ENCODE results near the gene CNIH4. TPM values are rescaled to one million over a fixed set of nuclear protein-coding genes. Genes with fewer than 3 reads are reported as not detected.

The CNIH4 gene
- total and polyA plus RNA-seq, 2 of the 4 experiments (the other 2 are of a cell fraction): 29.7 to 73.1 TPM

- dilution Hi-C loops (cut with HindIII; ENCODE audit: low sequenced_read_pairs, unreplicated experiment): no loop called here
- TF ChIP-seq RFX5 (IDR thresholded peaks at IDR 0.05; ENCODE audit: low read depth, low read length): no peak
- no peak for TF ChIP-seq MAFK (IDR thresholded peaks at IDR 0.05; ENCODE audit: low read depth, low read length)
- TF ChIP-seq USF2 (IDR thresholded peaks at IDR 0.05; ENCODE audit: low read depth, low read length): no peak
- TF ChIP-seq CHD1 (IDR thresholded peaks at IDR 0.05; ENCODE audit: low read depth, low read length): no peak
- no peak for TF ChIP-seq NFE2L2 (IDR thresholded peaks at IDR 0.05; ENCODE audit: low read depth, low read length)
- TF ChIP-seq SMC3 (IDR thresholded peaks at IDR 0.05; ENCODE audit: low read depth, low read length): no peak
- TF ChIP-seq RAD21 (IDR thresholded peaks at IDR 0.05; ENCODE audit: low read length): no peak
- TF ChIP-seq CTCF (conservative IDR thresholded peaks at IDR 0.05; ENCODE audit: low read depth, low read length): no peak
- no peak for TF ChIP-seq RCOR1 (IDR thresholded peaks at IDR 0.05; ENCODE audit: insufficient replicate concordance, low read length)
- TF ChIP-seq MAZ (IDR thresholded peaks at IDR 0.05; ENCODE audit: borderline replicate concordance, low read depth, low read length): no peak
- no peak for TF ChIP-seq FOS (IDR thresholded peaks at IDR 0.05; ENCODE audit: low read depth, low read length)
- no peak for TF ChIP-seq ELK1 (IDR thresholded peaks at IDR 0.05; ENCODE audit: borderline replicate concordance, low read depth, low read length)
- no peak for TF ChIP-seq CEBPB (IDR thresholded peaks at IDR 0.05; ENCODE audit: low read depth, low read length)
- no peak for TF ChIP-seq BHLHE40 (IDR thresholded peaks at IDR 0.05; ENCODE audit: low read depth, low read length)
- TF ChIP-seq POLR2A (IDR thresholded peaks at IDR 0.05; ENCODE audit: low read depth, low read length): no peak
These were observed 36.0 kb downstream of the CNIH4 start for GRCh38 chr1:224392411-224393249.

More at GRCh38 chr1:224392411-224393249, 36.0 kb downstream of the CNIH4 start:
- H3K9me1 ChIP-seq (ENCODE audit: insufficient read depth, low read length): no peaks in the 10 kb centered on the region
- no peak overlapping the region for H2AK5ac ChIP-seq (ENCODE audit: low read depth, low read length)
- no peak overlapping the region for H3K9ac ChIP-seq (ENCODE audit: low read depth, low read length)
- H3K4me2 ChIP-seq (ENCODE audit: low read depth, low read length): no peak overlapping the region
- H3K4me3 ChIP-seq (ENCODE audit: insufficient read depth, low read depth, low read length): no peak overlapping the region
- H4K8ac ChIP-seq (ENCODE audit: low read depth in 2 of 2, low read length in 2 of 2): no peak overlapping the region
- H3K4ac ChIP-seq (ENCODE audit: low read depth, low read length): no peak overlapping the region
- in situ Hi-C loops (cut with MboI; ENCODE audit: low sequenced_read_pairs) (no loop called here), intact Hi-C loops (cut with micrococcal nuclease) (loop anchor here (5.0 kb wide), 1 partner anchor 35 kb away; no protein-coding TSS in a partner anchor)
- H3K27me3 ChIP-seq (ENCODE audit: control insufficient read depth, insufficient read depth, low read length): no peaks in the 10 kb centered on the region
- H2BK120ac ChIP-seq (ENCODE audit: low read depth, low read length): no peak overlapping the region
- H3K56ac ChIP-seq (ENCODE audit: extremely low read depth, insufficient read depth, low read length): no peak overlapping the region
- peaks cover 48% of the 10 kb centered on the region for H3K36me3 ChIP-seq (ENCODE audit: control insufficient read depth, insufficient read depth, low read length)
- ATAC-seq (ENCODE audit: low read depth) (peak; percentile 87), DNase-seq (peak; percentile 70)
- H3K9me3 ChIP-seq (ENCODE audit: control insufficient read depth, insufficient read depth, low read length): no peaks in the 10 kb centered on the region
- H3K18ac ChIP-seq (ENCODE audit: low read depth, low read length): no peak overlapping the region
- H3K4me1 ChIP-seq (ENCODE audit: control insufficient read depth, insufficient read depth, low read length): no peaks in the 10 kb centered on the region
- H4K5ac ChIP-seq (ENCODE audit: low read depth, low read length): no peak overlapping the region
- H3K27ac ChIP-seq (ENCODE audit: insufficient read depth, low read length): peak overlapping the region; percentile 5; the same call in 1 of the 2 replicates
- no TSS peak for BruUV-seq (replicated peaks)
- H4K91ac ChIP-seq (ENCODE audit: insufficient read depth, low read depth, low read length): no peak overlapping the region
- H2AK9ac ChIP-seq (replicated peaks; ENCODE audit: low read depth, low read length, poor library complexity): no peak overlapping the region
- POLR2A ChIA-PET (ENCODE audit: unreplicated experiment): no interaction called here
- H2BK5ac ChIP-seq (ENCODE audit: low read depth, low read length, poor library complexity, severe bottlenecking): peak overlapping the region; percentile 42
- CTCF ChIA-PET: no interaction called here
- no peak overlapping the region for H3K23ac ChIP-seq (ENCODE audit: low read depth, low read length)
- peaks cover 11 to 25% of the 10 kb centered on the region in 2 experiments; a peak in 3 of 4 replicates for H3K79me1 ChIP-seq (ENCODE audit: low read depth in 1 of 2, low read length in 2 of 2)
- no peak overlapping the region for H2BK15ac ChIP-seq (ENCODE audit: low read depth, low read length)
- H4K20me1 ChIP-seq (ENCODE audit: insufficient read depth, low read length): peaks cover 8% of the 10 kb centered on the region; the same call in 1 of the 2 replicates
- no peak overlapping the region for H2BK20ac ChIP-seq (ENCODE audit: low read depth, low read length)
- H2AFZ ChIP-seq (replicated peaks; ENCODE audit: low read length, poor library complexity): no peak overlapping the region
- no CpG with 5 or more reads among the region's 4 CpGs for WGBS, 2 experiments (ENCODE audit: extremely low coverage in 2 of 2, insufficient read length in 1 of 2)
- no peak overlapping the region for H3K14ac ChIP-seq (replicated peaks; ENCODE audit: low read depth, low read length)
